ENCODE measurements around the gene TRHDE.

TRHDE gene

GRCh38 chr12:72330784-72331183 is 58.6 kb downstream of the TRHDE start:
- DNase-seq: no peak

GRCh38 chr12:72337382-72337781 is 65.2 kb downstream of the TRHDE start:
- DNase-seq: no peak

- no peak for DNase-seq
Observed at GRCh38 chr12:72337946-72338345, 65.8 kb downstream of the TRHDE start.

- no peak for DNase-seq
Observed at GRCh38 chr12:72338437-72338836, 66.3 kb downstream of the TRHDE start.

GRCh38 chr12:72346363-72346944 is 74.3 kb downstream of the TRHDE start:
- peak; percentile 2 for DNase-seq

GRCh38 chr12:72349491-72349890 is 77.3 kb downstream of the TRHDE start:
- DNase-seq: no peak

GRCh38 chr12:72359416-72359815 is 87.2 kb downstream of the TRHDE start:
- DNase-seq: no peak

GRCh38 chr12:72365151-72365550 is 93.0 kb downstream of the TRHDE start:
- DNase-seq: no peak

- DNase-seq: no peak
Observed at GRCh38 chr12:72366255-72366654, 94.1 kb downstream of the TRHDE start.

- DNase-seq: no peak
Observed at GRCh38 chr12:72368298-72368697, 96.1 kb downstream of the TRHDE start.

GRCh38 chr12:72368719-72369422 is 96.7 kb downstream of the TRHDE start:
- no peak for DNase-seq

GRCh38 chr12:72369423-72369959 is 97.3 kb downstream of the TRHDE start:
- DNase-seq: no peak

GRCh38 chr12:72380441-72380840 is 108.3 kb downstream of the TRHDE start:
- DNase-seq: no peak

- no peak for DNase-seq
Observed at GRCh38 chr12:72388322-72388721, 116.2 kb downstream of the TRHDE start.

GRCh38 chr12:72390146-72390545 is 118.0 kb downstream of the TRHDE start:
- DNase-seq: no peak

GRCh38 chr12:72406111-72406510 is 133.9 kb downstream of the TRHDE start:
- no peak for DNase-seq

GRCh38 chr12:72432037-72432604 is 160.0 kb downstream of the TRHDE start:
- DNase-seq: no peak

- no peak for DNase-seq
Observed at GRCh38 chr12:72433298-72433697, 161.1 kb downstream of the TRHDE start.

GRCh38 chr12:72434999-72435398 is 162.8 kb downstream of the TRHDE start:
- no peak for DNase-seq

- DNase-seq: no peak
Observed at GRCh38 chr12:72442217-72442616, 170.0 kb downstream of the TRHDE start.

- DNase-seq: no peak
Observed at GRCh38 chr12:72444125-72444524, 172.0 kb downstream of the TRHDE start.

- DNase-seq: no peak
Observed at GRCh38 chr12:72444566-72444965, 172.4 kb downstream of the TRHDE start.

- no peak for DNase-seq
Observed at GRCh38 chr12:72448089-72448488, 175.9 kb downstream of the TRHDE start.

- no peak for DNase-seq
Observed at GRCh38 chr12:72448805-72449204, 176.6 kb downstream of the TRHDE start.
